Kasumi-1 (cell line): ENCODE results near the gene ASMTL.

Experiments
- DNase-seq, 2 experiments: peaks; one replicate each; lab custom pipeline; 2025; lab: John Stamatoyannopoulos, UW

ASMTL gene

GRCh38 chrX:1403228-1403627 lies 49.5 kb downstream of the ASMTL start:
- no peak for DNase-seq

GRCh38 chrX:1401611-1402430 lies 50.9 kb downstream of the ASMTL start:
- DNase-seq: no peak

GRCh38 chrX:1400742-1401471 lies 51.8 kb downstream of the ASMTL start:
- DNase-seq: no peak

GRCh38 chrX:1400049-1400448 lies 52.7 kb downstream of the ASMTL start:
- DNase-seq: no peak

GRCh38 chrX:1398431-1399340 lies 54.0 kb downstream of the ASMTL start:
- DNase-seq: no peak

GRCh38 chrX:1397441-1398270 lies 55.1 kb downstream of the ASMTL start:
- DNase-seq: no peak

- no peak for DNase-seq
Observed at GRCh38 chrX:1397001-1397400, 55.7 kb downstream of the ASMTL start.

GRCh38 chrX:1395646-1396216 lies 57.0 kb downstream of the ASMTL start:
- no peak for DNase-seq

GRCh38 chrX:1394731-1395501 lies 57.8 kb downstream of the ASMTL start:
- no peak for DNase-seq

GRCh38 chrX:1393871-1394615 lies 58.7 kb downstream of the ASMTL start:
- DNase-seq: no peak

GRCh38 chrX:1392376-1393068 lies 60.2 kb downstream of the ASMTL start:
- no peak for DNase-seq

GRCh38 chrX:1391707-1392375 lies 60.9 kb downstream of the ASMTL start, which contains the start of gene SLC25A6:
Gene SLC25A6 (minus strand): TSS chrX:1392113. CDS start chrX:1392009, 104 bp downstream.
- no peak for DNase-seq

GRCh38 chrX:1391370-1391706 lies 61.4 kb downstream of the ASMTL start:
- no peak for DNase-seq

GRCh38 chrX:1390621-1391369 lies 61.9 kb downstream of the ASMTL start:
- DNase-seq: no peak

- DNase-seq: no peak
Observed at GRCh38 chrX:1389993-1390285, 62.8 kb downstream of the ASMTL start.

GRCh38 chrX:1389181-1389992 lies 63.3 kb downstream of the ASMTL start:
- no peak for DNase-seq

GRCh38 chrX:1388651-1389050 lies 64.1 kb downstream of the ASMTL start:
- no peak for DNase-seq
